SKM-1 (cell line): ENCODE measurements around the gene DNLZ.

ENCODE experiments used
- DNase-seq: peaks from one replicate; lab custom pipeline; 2025; ENCODE audit not compliant: unreplicated experiment; lab: John Stamatoyannopoulos, UW

Gene DNLZ

GRCh38 chr9:136333486-136333885, 30.1 kb downstream of the DNLZ start:
- DNase-seq = no peak

- no peak for DNase-seq
These were observed 30.5 kb downstream of the DNLZ start for GRCh38 chr9:136333045-136333444.

GRCh38 chr9:136332482-136332983, 31.0 kb downstream of the DNLZ start:
- no peak for DNase-seq

DNA sequence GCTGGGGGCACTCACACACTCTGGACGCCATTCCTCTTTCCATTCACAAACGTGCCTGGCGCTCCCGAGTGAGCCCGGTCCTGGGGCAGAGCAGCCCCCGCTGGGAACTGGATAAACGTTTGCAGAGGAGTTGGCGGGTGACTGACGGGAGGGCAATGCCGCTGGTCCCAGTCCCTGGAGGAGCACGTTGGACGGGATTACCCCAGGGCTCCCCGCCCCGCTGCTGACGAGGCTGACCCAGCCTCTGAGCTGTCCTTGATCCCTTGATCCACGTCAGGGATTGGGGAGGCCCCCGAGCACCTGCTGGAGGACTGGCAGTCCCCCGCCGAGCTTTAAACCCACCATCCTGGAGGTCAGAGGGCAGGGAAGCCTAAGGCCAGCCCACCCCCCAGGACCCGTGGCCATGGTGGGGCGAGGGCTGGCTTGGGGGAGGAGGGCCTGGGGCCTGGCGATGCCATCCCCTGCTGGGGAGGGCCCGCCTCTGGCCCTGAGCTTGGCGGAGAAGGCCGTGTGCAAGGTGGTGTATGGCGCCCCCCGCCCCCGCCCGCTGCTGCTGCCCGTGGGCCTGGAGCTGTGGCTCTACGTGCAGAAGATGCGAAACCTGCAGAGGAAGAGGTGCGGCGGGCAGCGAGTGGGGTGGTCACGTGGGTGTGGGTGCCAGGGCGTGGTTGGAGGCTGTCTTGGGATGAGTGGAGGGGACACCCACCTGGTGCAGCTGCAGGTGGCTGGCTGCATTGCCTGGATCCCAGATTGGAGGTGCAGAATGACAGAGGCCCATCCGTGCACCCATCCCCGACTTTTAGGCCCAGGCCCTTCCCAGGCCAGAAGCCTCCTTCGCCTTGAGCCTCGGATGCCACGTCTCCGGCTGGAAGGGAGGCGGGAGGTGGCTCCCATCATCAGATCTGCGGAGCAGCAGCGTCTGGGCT, 31.7 kb downstream of the DNLZ start:
- no peak for DNase-seq

GRCh38 chr9:136331030-136331429, 32.5 kb downstream of the DNLZ start:
- DNase-seq = no peak

GRCh38 chr9:136330406-136330990, 33.0 kb downstream of the DNLZ start:
- no peak for DNase-seq

GRCh38 chr9:136329636-136330405, 33.7 kb downstream of the DNLZ start:
- no peak for DNase-seq

DNA sequence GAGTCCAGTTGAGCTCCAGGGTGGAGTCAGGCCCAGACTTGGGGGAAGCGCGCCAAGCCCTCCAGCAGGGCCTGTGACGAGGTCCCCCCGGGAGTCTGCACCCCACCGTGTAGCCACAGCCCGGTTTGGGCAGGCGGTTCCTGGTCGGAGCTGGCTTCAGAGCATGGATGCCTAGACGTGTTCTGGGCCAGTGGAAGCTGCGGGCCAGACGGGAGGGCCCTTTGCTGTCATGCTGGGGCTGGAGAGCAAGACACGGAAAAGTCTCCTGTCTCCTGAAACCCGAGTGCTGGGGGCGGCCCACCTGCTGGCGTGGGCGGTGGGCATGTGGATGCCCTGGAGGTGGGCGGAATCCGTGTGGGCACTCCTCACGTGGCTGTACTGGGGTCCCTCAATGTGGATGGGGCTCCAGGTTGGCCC, 34.3 kb downstream of the DNLZ start:
- DNase-seq = no peak

DNA sequence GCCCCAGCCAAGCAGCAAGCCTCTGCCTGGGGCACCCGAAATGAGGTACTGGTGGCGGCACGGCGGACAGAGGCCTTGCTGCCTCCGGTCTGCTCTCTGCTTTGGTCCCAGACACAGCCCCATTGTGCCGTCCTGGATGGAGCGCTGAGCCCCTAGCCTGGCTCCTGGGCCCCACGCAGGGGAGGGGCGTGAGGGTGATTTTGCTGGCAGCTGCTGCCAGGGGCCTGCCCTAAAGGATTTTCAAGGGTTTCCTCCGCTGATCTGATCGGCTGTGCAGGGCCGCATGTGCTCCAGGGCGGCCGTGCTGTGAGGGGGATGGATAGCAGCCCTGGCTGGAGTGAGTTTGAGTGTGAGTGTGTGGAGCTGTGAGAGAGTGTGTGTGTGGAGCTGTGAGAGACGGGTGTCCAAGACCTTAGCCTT, 34.9 kb downstream of the DNLZ start:
- no peak for DNase-seq

DNA sequence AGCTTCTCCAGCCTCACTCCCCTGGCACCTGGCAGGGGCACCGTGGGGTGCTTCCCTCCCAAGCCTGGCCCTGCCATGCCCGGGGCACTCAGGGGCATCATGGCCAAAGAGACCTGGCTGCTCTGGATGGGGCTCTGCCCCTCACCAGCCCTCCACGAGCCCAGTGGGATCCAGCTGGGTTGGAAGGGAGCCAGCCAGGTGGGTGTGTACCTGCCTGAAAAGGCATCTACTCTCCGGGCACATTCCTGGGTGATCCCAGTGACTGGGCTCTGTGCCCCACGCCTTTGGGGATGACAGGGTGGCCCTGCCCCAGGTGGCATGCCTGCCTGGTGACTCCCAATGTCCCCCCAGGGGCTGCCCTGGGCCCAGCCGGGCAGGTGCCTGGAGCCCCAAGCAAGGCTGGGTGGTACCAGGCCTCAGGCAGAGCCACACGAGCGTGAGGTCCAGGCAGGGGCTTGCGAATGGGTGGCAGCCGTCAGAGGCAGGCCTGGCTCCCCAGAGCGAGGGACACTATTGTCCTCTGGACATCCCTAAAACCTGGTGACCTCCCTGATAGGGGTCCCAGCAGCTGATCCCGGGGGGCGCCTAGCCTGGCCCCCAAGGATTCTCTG, 35.4 kb downstream of the DNLZ start:
- DNase-seq = no peak

DNA sequence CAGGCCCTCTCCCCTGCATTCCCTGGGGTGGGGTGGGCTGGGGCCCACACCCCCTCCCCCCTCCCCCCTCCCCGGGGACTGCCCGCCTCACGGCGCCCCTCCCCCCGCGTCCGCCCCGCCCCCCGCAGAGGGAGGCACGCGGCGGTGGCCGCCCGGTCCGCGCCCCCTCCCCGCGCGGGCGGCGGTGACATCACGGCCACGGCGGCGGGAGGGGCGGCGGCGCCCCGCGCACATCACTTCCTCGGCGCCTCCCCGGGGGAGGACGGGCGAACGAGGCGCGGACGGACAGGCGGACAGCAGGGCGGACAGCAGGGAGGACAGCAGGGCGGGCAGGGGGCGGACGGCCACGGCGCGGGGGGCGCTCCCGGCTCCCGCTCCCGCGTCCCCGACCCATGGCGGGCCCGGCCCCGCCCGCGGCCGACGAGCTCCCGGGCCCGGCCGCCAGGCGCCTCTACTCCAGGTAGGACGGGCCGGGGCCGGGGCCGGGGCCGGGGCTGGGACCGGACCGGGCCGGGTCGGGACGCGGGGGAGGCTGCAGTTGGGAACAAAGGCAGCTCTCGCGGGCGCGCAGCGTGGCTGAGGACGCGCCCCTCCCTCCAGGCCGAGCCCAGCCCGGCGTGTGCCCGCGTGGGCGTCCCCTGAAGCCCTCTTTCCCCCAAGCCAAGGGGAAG, 36.1 kb downstream of the DNLZ start, which contains the start of gene GPSM1:
TSS of gene GPSM1 (plus strand) at position 236 of the 671 bp plus-strand sequence. CDS start at position 393, 157 bp downstream.
- no peak for DNase-seq

DNA sequence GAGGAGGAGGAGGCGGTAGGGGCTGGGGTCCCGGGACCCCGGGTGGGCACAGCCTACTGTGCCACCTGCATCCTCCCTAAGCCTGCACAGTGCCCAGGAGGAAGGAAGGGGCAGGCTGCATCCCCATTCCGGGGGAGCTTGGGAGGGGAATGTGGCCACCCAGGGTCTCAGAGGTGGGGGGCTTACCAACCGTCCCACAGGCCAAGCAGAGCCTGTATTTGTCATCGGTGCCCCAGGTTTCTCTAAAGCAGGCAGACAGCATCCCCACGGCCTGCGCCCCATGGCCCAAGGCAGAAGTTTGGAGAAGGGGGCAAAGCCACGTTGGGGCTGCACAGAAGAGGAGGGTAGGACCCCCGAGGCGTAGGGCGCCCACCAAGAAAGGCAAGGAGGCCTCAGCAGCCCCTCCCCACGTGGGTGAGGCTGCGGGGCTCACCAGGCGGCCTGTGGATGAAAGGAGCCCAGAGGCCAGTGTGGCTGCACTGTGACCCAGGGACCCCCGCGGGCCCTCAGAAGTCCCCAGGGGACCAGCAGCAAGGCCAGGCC, 36.7 kb downstream of the DNLZ start:
- DNase-seq = no peak

- DNase-seq = no peak
These were observed 37.3 kb downstream of the DNLZ start for GRCh38 chr9:136326061-136326760.

- DNase-seq = no peak
These were observed 38.2 kb downstream of the DNLZ start for GRCh38 chr9:136325358-136325757.

DNA sequence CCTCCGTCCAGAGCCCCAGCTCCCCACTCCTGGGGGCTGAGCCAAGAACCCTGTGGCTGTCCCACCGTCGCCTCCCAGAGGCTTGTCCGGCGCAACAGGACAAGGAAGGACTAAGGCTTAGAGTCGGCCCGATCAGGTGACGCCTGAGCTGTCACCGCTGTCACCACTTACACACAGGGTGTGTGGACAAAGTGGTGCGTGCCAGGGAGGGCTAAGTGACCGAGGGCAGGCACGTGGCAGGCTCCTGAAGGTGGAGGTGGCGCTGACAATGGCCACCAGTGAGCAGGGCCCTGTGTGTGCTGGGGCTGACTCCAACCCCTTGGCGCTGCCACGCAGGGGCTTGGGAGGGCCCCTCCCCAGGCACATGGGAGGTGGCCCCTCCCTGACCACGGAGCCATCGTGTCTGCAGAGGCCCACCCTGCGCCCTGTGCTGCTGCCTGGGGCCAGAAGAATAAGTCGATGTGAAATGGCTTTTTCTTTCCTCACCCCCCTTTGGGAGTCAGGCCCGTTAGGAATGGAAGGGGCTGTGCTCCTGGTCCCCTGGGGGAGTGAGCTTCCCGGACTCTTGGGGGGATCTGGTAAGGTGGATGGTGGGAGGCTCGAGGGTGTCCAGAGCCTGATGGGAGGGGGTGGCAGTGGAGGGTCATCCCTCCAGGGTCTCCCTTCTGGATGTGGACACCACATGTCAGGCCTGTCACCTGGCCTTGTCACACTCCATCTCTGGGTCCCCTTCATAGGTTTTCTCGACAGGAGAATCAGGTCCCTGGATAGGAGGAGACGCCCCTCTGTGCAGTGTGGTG, 38.8 kb downstream of the DNLZ start:
- DNase-seq = no peak

GRCh38 chr9:136323371-136323789, 40.2 kb downstream of the DNLZ start:
- DNase-seq = no peak

- DNase-seq = no peak
These were observed 40.7 kb downstream of the DNLZ start for GRCh38 chr9:136322756-136323330.

GRCh38 chr9:136321561-136321960, 42.0 kb downstream of the DNLZ start:
- no peak for DNase-seq
